Lower leg skin (tissue), 4 donors: Measurements from ENCODE around the gene TPBG. TPM values are rescaled to one million over a fixed set of nuclear protein-coding genes. Genes with fewer than 3 reads are reported as not detected.

Experiments
- DNase-seq, 2 donors: peaks; one replicate each; pipeline ENCODE4 v3.0.0-alpha.2; 2019; ENCODE audit warnings: low spot score in 2 of 2
- H3K4me3 ChIP-seq: fragments of 200-600 bp; sonication (generic); 2 replicates; pipeline ENCODE4 v1.5.1; 2017; ENCODE audit warnings: mild to moderate bottlenecking, low read depth; ENCODE audit not compliant: poor library complexity, severe bottlenecking
- POLR2A ChIP-seq, 2 donors: fragments of 450-650 bp; IDR thresholded peaks; one replicate each; pipeline ENCODE4 v1.6.1; 2016 to 2017; ENCODE audit warnings: antibody characterized with exemption in 2 of 2, mild to moderate bottlenecking in 1 of 2, moderate library complexity in 1 of 2
- WGBS, 2 donors: methylation state at CpG; one replicate each; pipeline ENCODE4 v1.1.5; 2018; 5-methylcytosine and 5-hydroxymethylcytosine counted together
- intact Hi-C: fragments of 100-400 bp; cut with DNase I; formaldehyde crosslinking; loops from one replicate; pipeline ENCODE4 v1.15.0; 2023; ENCODE audit warnings: low total_unique reads
- total RNA-seq, 4 donors: library from RNA; depleted of rRNA; stranded (reverse); fragments of >200 nt; gene quantifications; one replicate each; pipeline ENCODE4 v1.1.0, GENCODE V29; 2016
- TF ChIP-seq, protein P1 (sequence below), 3 donors: fragments of 450-650 bp; IDR thresholded peaks; one replicate each; pipeline ENCODE4 v1.5.1; 2016; ENCODE audit warnings: antibody characterized with exemption in 3 of 3, mild to moderate bottlenecking in 3 of 3, moderate library complexity in 2 of 3

The TPBG gene
- total RNA-seq, 4 donors from 2014 or later = 22.3 to 31.2 (median 30.3) TPM

- no peak overlapping the region for H3K4me3 ChIP-seq
- DNase-seq = no peak
- TF ChIP-seq, protein P1, sequence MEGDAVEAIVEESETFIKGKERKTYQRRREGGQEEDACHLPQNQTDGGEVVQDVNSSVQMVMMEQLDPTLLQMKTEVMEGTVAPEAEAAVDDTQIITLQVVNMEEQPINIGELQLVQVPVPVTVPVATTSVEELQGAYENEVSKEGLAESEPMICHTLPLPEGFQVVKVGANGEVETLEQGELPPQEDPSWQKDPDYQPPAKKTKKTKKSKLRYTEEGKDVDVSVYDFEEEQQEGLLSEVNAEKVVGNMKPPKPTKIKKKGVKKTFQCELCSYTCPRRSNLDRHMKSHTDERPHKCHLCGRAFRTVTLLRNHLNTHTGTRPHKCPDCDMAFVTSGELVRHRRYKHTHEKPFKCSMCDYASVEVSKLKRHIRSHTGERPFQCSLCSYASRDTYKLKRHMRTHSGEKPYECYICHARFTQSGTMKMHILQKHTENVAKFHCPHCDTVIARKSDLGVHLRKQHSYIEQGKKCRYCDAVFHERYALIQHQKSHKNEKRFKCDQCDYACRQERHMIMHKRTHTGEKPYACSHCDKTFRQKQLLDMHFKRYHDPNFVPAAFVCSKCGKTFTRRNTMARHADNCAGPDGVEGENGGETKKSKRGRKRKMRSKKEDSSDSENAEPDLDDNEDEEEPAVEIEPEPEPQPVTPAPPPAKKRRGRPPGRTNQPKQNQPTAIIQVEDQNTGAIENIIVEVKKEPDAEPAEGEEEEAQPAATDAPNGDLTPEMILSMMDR (IDR thresholded peaks at IDR 0.05) = no peak
- TF ChIP-seq POLR2A (IDR thresholded peaks at IDR 0.05) = no peak
- intact Hi-C loops = no loop called here
- 90 to 92% methylated on average over 1 of the region's 1 CpG for WGBS, 2 donors
Observed at GRCh38 chr6:82333781-82334180, 29.8 kb upstream of the TPBG start.

GRCh38 chr6:82337688-82338257, 25.8 kb upstream of the TPBG start:
- DNase-seq = peak in 1 of 2 donors; percentile 18
- no peak overlapping the region for H3K4me3 ChIP-seq
- intact Hi-C loops = no loop called here
- no peak for TF ChIP-seq POLR2A (IDR thresholded peaks at IDR 0.05)
- TF ChIP-seq, protein P1 (IDR thresholded peaks at IDR 0.05) = no peak
- WGBS, 2 donors = 45 to 56% methylated on average over 4 of the region's 4 CpGs

GRCh38 chr6:82348130-82348529, 15.5 kb upstream of the TPBG start:
- 92 to 94% methylated on average over 6 of the region's 6 CpGs for WGBS, 2 donors
- no peak for TF ChIP-seq POLR2A (IDR thresholded peaks at IDR 0.05)
- TF ChIP-seq, protein P1 (IDR thresholded peaks at IDR 0.05) = no peak
- DNase-seq = no peak
- H3K4me3 ChIP-seq = no peak overlapping the region
- intact Hi-C loops = no loop called here

DNA sequence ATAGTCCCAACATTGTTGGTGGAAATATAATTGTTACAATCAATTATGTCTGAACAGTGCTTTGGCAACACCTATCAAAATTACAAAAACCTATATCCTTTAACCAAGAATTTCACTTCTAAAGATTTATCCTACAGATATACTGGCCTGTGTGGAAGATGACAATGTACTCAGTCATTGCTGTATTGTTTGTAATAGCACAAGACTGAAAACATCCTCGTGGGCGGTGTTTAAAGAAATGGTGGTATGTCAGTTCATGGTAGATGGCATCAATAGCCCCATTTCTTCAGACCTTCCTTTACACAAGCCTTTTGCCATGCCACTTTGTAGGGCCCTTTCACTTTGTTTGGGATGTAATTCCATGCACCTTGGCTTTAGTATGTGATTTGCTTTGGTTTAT, 9.8 kb upstream of the TPBG start:
- DNase-seq = no peak
- intact Hi-C loops = no loop called here
- 83 to 91% methylated on average over 2 of the region's 2 CpGs for WGBS, 2 donors
- TF ChIP-seq POLR2A (IDR thresholded peaks at IDR 0.05) = no peak
- TF ChIP-seq, protein P1 (IDR thresholded peaks at IDR 0.05) = no peak
- no peak overlapping the region for H3K4me3 ChIP-seq

GRCh38 chr6:82360552-82360951, 3.1 kb upstream of the TPBG start:
- no peak for TF ChIP-seq POLR2A (IDR thresholded peaks at IDR 0.05)
- TF ChIP-seq, protein P1 (IDR thresholded peaks at IDR 0.05) = no peak
- WGBS, 2 donors = 84 to 93% methylated on average over 2 of the region's 2 CpGs
- intact Hi-C loops = no loop called here
- H3K4me3 ChIP-seq = no peak overlapping the region
- DNase-seq = no peak

GRCh38 chr6:82361631-82362030, 2.0 kb upstream of the TPBG start:
- TF ChIP-seq, protein P1 (IDR thresholded peaks at IDR 0.05) = no peak
- no peak for TF ChIP-seq POLR2A (IDR thresholded peaks at IDR 0.05)
- no peak for DNase-seq
- 41 to 42% methylated on average over 3 of the region's 3 CpGs for WGBS, 2 donors
- intact Hi-C loops = no loop called here
- no peak overlapping the region for H3K4me3 ChIP-seq
